Measurements from ENCODE around the gene RINL.
A peak's percentile ranks its signal among the peaks of the same experiment; 100 is the strongest.

RINL gene

GRCh38 chr19:38852231-38853044, 25.6 kb downstream of the RINL start:
- H2AFZ ChIP-seq (ENCODE audit: low read depth): peak overlapping the region; percentile 75
- H3K27ac ChIP-seq: peak overlapping the region; percentile 80
- TF ChIP-seq CTCF (conservative IDR thresholded peaks at IDR 0.05; ENCODE audit: low read depth, low read length): no peak
- peak overlapping the region; percentile 81 for H3K4me2 ChIP-seq
- peaks cover 9% of the 10 kb centered on the region; the same call in 1 of the 2 replicates for H3K36me3 ChIP-seq (ENCODE audit: insufficient read depth)
- H3K79me2 ChIP-seq (ENCODE audit: insufficient read depth, low read depth): peaks cover 22% of the 10 kb centered on the region
- H4K20me1 ChIP-seq (ENCODE audit: insufficient read depth): no peaks in the 10 kb centered on the region
- no peak overlapping the region for H3K4me3 ChIP-seq (IDR thresholded peaks at IDR 0.05; ENCODE audit: insufficient read depth, low read depth, low read length)
- no peaks in the 10 kb centered on the region for H3K27me3 ChIP-seq (ENCODE audit: insufficient read depth, low read depth)
- peaks cover 31% of the 10 kb centered on the region for H3K4me1 ChIP-seq (ENCODE audit: low read depth, poor library complexity, severe bottlenecking)
- H3K9ac ChIP-seq: peak overlapping the region; percentile 92

GRCh38 chr19:38851622-38852230, 26.3 kb downstream of the RINL start:
- TF ChIP-seq CTCF (conservative IDR thresholded peaks at IDR 0.05; ENCODE audit: low read depth, low read length): no peak
- H3K36me3 ChIP-seq (ENCODE audit: insufficient read depth): peaks cover 13% of the 10 kb centered on the region; the same call in 1 of the 2 replicates
- peak overlapping the region; percentile 39 for H3K4me3 ChIP-seq (IDR thresholded peaks at IDR 0.05; ENCODE audit: insufficient read depth, low read depth, low read length)
- H3K9ac ChIP-seq: peak overlapping the region; percentile 92
- H2AFZ ChIP-seq (ENCODE audit: low read depth): peak overlapping the region; percentile 75; the same call in 1 of the 2 replicates
- no peaks in the 10 kb centered on the region for H3K27me3 ChIP-seq (ENCODE audit: insufficient read depth, low read depth)
- H4K20me1 ChIP-seq (ENCODE audit: insufficient read depth): no peaks in the 10 kb centered on the region
- peaks cover 34% of the 10 kb centered on the region for H3K4me1 ChIP-seq (ENCODE audit: low read depth, poor library complexity, severe bottlenecking)
- H3K4me2 ChIP-seq: peak overlapping the region; percentile 94
- H3K79me2 ChIP-seq (ENCODE audit: insufficient read depth, low read depth): peaks cover 29% of the 10 kb centered on the region
- H3K27ac ChIP-seq: peak overlapping the region; percentile 80

GRCh38 chr19:38850976-38851621, 27.0 kb downstream of the RINL start:
- H3K27me3 ChIP-seq (ENCODE audit: insufficient read depth, low read depth): no peaks in the 10 kb centered on the region
- H3K79me2 ChIP-seq (ENCODE audit: insufficient read depth, low read depth): peaks cover 35% of the 10 kb centered on the region
- peak overlapping the region; percentile 65; the same call in 1 of the 2 replicates for H3K9ac ChIP-seq
- H3K27ac ChIP-seq: peak overlapping the region; percentile 76
- H3K4me3 ChIP-seq (IDR thresholded peaks at IDR 0.05; ENCODE audit: insufficient read depth, low read depth, low read length): peak overlapping the region; percentile 39
- H3K4me2 ChIP-seq: peak overlapping the region; percentile 94
- H3K4me1 ChIP-seq (ENCODE audit: low read depth, poor library complexity, severe bottlenecking): peaks cover 39% of the 10 kb centered on the region
- TF ChIP-seq CTCF (conservative IDR thresholded peaks at IDR 0.05; ENCODE audit: low read depth, low read length): 0 out of 2 replicates have a peak, but pooled peaks have one; percentile 23
- H2AFZ ChIP-seq (ENCODE audit: low read depth): peak overlapping the region; percentile 42; the same call in 1 of the 2 replicates
- peaks cover 20% of the 10 kb centered on the region; the same call in 1 of the 2 replicates for H3K36me3 ChIP-seq (ENCODE audit: insufficient read depth)
- no peaks in the 10 kb centered on the region for H4K20me1 ChIP-seq (ENCODE audit: insufficient read depth)

- peak overlapping the region; percentile 42; the same call in 1 of the 2 replicates for H2AFZ ChIP-seq (ENCODE audit: low read depth)
- H3K4me3 ChIP-seq (IDR thresholded peaks at IDR 0.05; ENCODE audit: insufficient read depth, low read depth, low read length): peak overlapping the region; percentile 39
- no peaks in the 10 kb centered on the region for H3K27me3 ChIP-seq (ENCODE audit: insufficient read depth, low read depth)
- H3K79me2 ChIP-seq (ENCODE audit: insufficient read depth, low read depth): peaks cover 41% of the 10 kb centered on the region
- H3K4me2 ChIP-seq: peak overlapping the region; percentile 94
- H3K4me1 ChIP-seq (ENCODE audit: low read depth, poor library complexity, severe bottlenecking): peaks cover 43% of the 10 kb centered on the region
- H3K36me3 ChIP-seq (ENCODE audit: insufficient read depth): peaks cover 26% of the 10 kb centered on the region; the same call in 1 of the 2 replicates
- peak overlapping the region; percentile 76 for H3K27ac ChIP-seq
- no peaks in the 10 kb centered on the region for H4K20me1 ChIP-seq (ENCODE audit: insufficient read depth)
- H3K9ac ChIP-seq: peak overlapping the region; percentile 65; the same call in 1 of the 2 replicates
- no peak for TF ChIP-seq CTCF (conservative IDR thresholded peaks at IDR 0.05; ENCODE audit: low read depth, low read length)
Measured at GRCh38 chr19:38850436-38850975, 27.6 kb downstream of the RINL start.
